Kidney (tissue), 14 donors: ENCODE results near the gene MS4A10. TPM values are rescaled to one million over a fixed set of nuclear protein-coding genes. Genes with fewer than 3 reads are reported as not detected.

ENCODE experiments used
- DNase-seq, 5 donors: peaks; one replicate each; pipeline ENCODE4 v3.0.0-alpha.2; 2013 to 2020
- FAIRE-seq: peaks from 2 replicates; lab custom pipeline; 2012; peaks lifted over from hg19 to GRCh38; lab: Jason Lieb, UNC
- H3K27ac ChIP-seq, 2 donors: one replicate each; pipeline ENCODE4 v1.7.0; 2013; ENCODE audit warnings: low read depth in 2 of 2, low read length in 2 of 2, inconsistent platforms in 1 of 2
- H3K27me3 ChIP-seq: one replicate; pipeline ENCODE4 v1.7.1; 2013; ENCODE audit warnings: low read length, inconsistent platforms; ENCODE audit not compliant: control insufficient read depth, insufficient read depth
- H3K36me3 ChIP-seq, 3 donors: one replicate each; pipeline versions ENCODE4 v1.7.0 to v1.7.1; 2013; ENCODE audit warnings: low read length in 3 of 3, control low read depth in 1 of 3, inconsistent platforms in 1 of 3; ENCODE audit not compliant: insufficient read depth in 3 of 3, control insufficient read depth in 2 of 3
- H3K4me1 ChIP-seq, 3 donors: one replicate each; pipeline versions ENCODE4 v1.7.0 to v1.7.1; 2013; ENCODE audit warnings: low read length in 3 of 3, inconsistent platforms in 1 of 3, low read depth in 1 of 3; ENCODE audit not compliant: control insufficient read depth in 2 of 3, insufficient read depth in 2 of 3
- H3K4me3 ChIP-seq, 3 donors: one replicate each; pipeline versions ENCODE4 v1.7.0 to v1.8.1; 2013; ENCODE audit warnings: low read length in 3 of 3, control low read depth in 1 of 3, inconsistent platforms in 1 of 3
- H3K9ac ChIP-seq, 3 donors: one replicate each; pipeline versions ENCODE4 v1.7.0 to v1.7.1; 2013; ENCODE audit warnings: low read length in 3 of 3, control low read depth in 1 of 3, inconsistent platforms in 1 of 3
- H3K9me3 ChIP-seq, 3 donors: one replicate each; pipeline versions ENCODE4 v1.7.0 to v1.7.1; 2013; ENCODE audit warnings: low read length in 3 of 3, control low read depth in 1 of 3, inconsistent platforms in 1 of 3; ENCODE audit not compliant: control insufficient read depth in 2 of 3, insufficient read depth in 1 of 3
- CTCF ChIP-seq: IDR thresholded peaks from 3 replicates; pipeline ENCODE4 v1.5.1; 2012; ENCODE audit warnings: mild to moderate bottlenecking, moderate library complexity, borderline replicate concordance; ENCODE audit not compliant: insufficient read depth; ENCODE audit errors: extremely low read depth
- intact Hi-C: fragments of 100-400 bp; cut with DNase I; formaldehyde crosslinking; loops from one replicate; pipeline ENCODE4 v1.11.1; 2022
- polyA plus RNA-seq: library from polyadenylated mRNA; stranded (reverse); fragments of 350-450 nt; fragmentation: Illumina TruSeq; extraction: RNeasy Lipid Tissue Mini Kit (QIAGEN cat#74804); gene quantifications from one replicate; pipeline ENCODE4 v1.2.3, GENCODE V29; 2014; ENCODE audit warnings: low read depth, low replicate concordance; ENCODE audit not compliant: insufficient read depth
- total RNA-seq: library from RNA; stranded (reverse); fragmentation: NEBNext Ultra II Directional; extraction: Animal tissue kit (Norgen Biotek cat#: 25700); gene quantifications from one replicate; pipeline ENCODE4 v1.2.1, GENCODE V29; 2021
- donor health status: control.
- donor health status: control.
- donor health status: control.
- donor health status: control.
- donor health status: control.
- donor health status: DM: yes; HTN: yes; CAD: no.
- donor health status: Normal renal cell carcinoma (clear cell type).

MS4A10 gene
- total and polyA plus RNA-seq, 2 donors from 2014 or later = 1.1 TPM; not detected in 1

DNA sequence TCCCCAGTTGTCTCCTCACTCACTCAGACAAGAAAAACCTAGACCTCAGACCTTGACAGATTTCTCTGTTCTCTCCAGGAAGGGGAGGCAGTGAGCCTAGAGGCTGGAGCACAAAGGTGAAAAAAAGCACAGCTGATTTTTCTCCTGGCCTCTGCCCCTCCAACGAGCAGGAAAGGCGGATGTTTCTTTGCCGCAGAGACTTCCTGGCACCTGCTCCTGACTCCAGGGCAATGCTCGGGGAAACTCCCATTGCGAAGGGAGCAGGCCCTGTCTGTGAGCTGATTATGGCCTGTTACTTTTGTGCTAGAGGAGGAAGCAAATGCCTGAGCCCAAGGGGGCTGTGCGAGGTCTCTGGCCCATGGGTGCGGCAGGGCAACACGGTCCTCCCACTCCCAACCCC is 25.4 kb downstream of the MS4A10 start:
- Histone ChIP-seq H3K27ac (no peak overlapping the region), H3K27me3 (no peaks in the 10 kb centered on the region), H3K4me1 (no peaks in the 10 kb centered on the region), H3K36me3 (no peaks in the 10 kb centered on the region), H3K9me3 (no peaks in the 10 kb centered on the region), H3K4me3 (no peak overlapping the region), H3K9ac (no peak overlapping the region)
- no peak for FAIRE-seq
- no peak for TF ChIP-seq CTCF
- DNase-seq = peak in 1 of 5 donors; percentile 8
- intact Hi-C loops = no loop called here

GRCh38 chr11:60813324-60813723 is 28.2 kb downstream of the MS4A10 start:
- Histone ChIP-seq H3K27me3 (no peaks in the 10 kb centered on the region), H3K36me3 (no peaks in the 10 kb centered on the region), H3K27ac (no peak overlapping the region), H3K9ac (no peak overlapping the region), H3K4me1 (no peaks in the 10 kb centered on the region), H3K9me3 (peaks cover 0 to 7% (median 3%) of the 10 kb centered on the region in 3 donors), H3K4me3 (no peak overlapping the region)
- DNase-seq (no peak), FAIRE-seq (no peak)
- TF ChIP-seq CTCF = no peak
- intact Hi-C loops = no loop called here

DNA sequence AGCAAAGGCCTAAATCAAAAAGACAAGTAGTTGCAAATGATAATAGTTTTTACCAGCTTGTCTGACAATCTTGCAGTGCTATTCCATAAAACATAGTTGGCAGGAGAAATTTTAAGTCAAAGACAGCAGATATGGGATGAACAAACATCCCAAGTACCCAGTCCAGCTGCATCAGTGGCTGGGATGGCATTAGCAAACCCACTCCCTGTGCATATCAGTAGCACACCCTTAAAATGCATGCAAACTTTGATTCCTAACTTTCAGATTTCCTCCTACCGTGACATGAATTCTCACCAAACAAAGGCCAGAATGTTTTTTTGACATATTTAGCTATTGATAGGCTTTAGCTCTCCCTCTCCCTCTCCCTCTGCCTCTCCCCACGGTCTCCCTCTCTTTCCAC is 29.0 kb downstream of the MS4A10 start:
- intact Hi-C loops = no loop called here
- no peak for TF ChIP-seq CTCF
- FAIRE-seq (no peak), DNase-seq (no peak)
- Histone ChIP-seq H3K27ac (no peak overlapping the region), H3K9me3 (peaks cover 0 to 7% (median 3%) of the 10 kb centered on the region in 3 donors), H3K27me3 (no peaks in the 10 kb centered on the region), H3K9ac (no peak overlapping the region), H3K4me1 (no peaks in the 10 kb centered on the region), H3K36me3 (no peaks in the 10 kb centered on the region), H3K4me3 (no peak overlapping the region)

DNA sequence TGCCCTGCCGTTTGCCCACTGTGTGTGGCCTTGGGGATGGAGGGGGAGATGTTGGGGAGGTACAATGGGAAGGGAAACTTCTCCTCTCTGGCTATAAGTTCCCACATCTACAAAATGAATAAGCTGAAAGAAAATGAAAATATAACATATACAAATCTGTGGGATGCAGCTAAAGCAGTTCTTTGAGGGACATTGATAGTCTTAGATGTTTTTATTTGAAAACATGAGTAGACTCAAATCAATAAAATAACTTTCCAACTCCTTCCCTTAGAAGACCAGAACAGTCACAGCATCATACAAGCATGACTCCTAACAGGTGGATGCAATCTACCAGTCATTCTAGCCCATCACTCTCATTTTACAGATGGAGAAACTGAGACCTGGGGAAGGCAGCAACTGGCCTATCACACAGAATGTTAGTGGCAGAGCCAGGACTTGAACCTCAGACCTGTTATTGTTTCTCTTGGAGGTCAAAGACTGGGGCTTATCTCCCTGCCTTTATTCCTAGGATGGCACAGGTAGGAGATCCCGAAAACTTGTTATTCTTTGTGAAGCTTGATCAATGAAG is 31.5 kb downstream of the MS4A10 start:
- Histone ChIP-seq H3K4me3 (no peak overlapping the region), H3K9ac (no peak overlapping the region), H3K27ac (no peak overlapping the region), H3K9me3 (peaks cover 0 to 7% (median 3%) of the 10 kb centered on the region in 3 donors), H3K27me3 (no peaks in the 10 kb centered on the region), H3K4me1 (no peaks in the 10 kb centered on the region), H3K36me3 (no peaks in the 10 kb centered on the region)
- FAIRE-seq = no peak
- no peak for DNase-seq
- intact Hi-C loops = no loop called here
- no peak for TF ChIP-seq CTCF
